H54 (cell line): ENCODE measurements around the gene LIMK1.
"Not testable (repeated sequence)": the region's sequence is repeated elsewhere in the genome, so short reads cannot be mapped to it uniquely, and the experiment has no call there.

Experiments used
- DNase-seq: peaks from one replicate; pipeline ENCODE4 v3.0.0; 2011; ENCODE audit warnings: low spot score, mixed read lengths; ENCODE audit not compliant: insufficient read length
- FAIRE-seq: peaks from 3 replicates; lab custom pipeline; 2011; peaks lifted over from hg19 to GRCh38; lab: Jason Lieb, UNC
- POLR2A ChIP-seq: IDR thresholded peaks from 2 replicates; pipeline ENCODE4 v1.6.1; 2011; ENCODE audit warnings: low read depth, mild to moderate bottlenecking, low read length

The LIMK1 gene

DNA sequence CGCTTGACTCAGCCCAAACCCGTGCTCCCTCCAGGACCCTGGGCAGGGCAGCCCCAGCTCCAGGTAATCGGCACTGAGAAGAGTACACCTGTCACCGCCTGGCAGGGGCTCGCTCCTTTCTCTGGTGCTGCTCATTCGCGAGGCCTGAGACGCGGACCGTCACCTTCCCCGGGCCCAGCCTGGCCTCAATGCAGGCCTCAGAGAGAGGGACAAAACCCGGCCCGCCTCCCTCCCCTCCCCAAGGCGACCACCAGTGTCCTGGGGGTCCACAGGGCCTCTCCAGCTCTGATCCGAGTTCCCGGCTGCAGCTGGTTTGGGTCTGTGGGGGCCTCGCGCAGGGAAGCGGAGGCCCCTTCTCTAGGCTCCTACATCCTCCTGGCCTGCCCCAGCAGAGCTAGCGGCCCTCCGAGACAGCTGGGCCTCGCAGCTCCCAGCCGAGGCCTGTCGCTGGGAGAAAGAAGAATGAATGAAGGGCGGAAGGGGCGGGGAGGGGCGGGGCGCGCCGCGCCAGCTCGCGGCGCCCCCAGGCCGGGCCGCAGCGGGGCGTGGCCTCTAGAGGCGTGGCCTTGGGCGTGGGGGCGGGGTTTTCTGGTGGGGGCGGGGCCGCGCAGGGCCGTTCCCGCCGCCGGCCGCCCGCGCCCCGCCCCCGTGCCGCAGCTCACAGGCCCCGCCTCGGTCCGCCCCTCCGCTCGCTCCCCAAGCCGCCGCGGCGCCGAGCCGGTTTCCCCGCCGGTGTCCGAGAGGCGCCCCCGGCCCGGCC is at the start of gene LIMK1:
TSS of gene LIMK1 (plus strand) at position 688 of the 760 bp plus-strand sequence. CDS start 187 bp downstream, outside the sequence.
- peak; percentile 86 for DNase-seq
- FAIRE-seq = no peak
- peak; percentile 40; the same call in 1 of the 2 replicates for TF ChIP-seq POLR2A

DNA sequence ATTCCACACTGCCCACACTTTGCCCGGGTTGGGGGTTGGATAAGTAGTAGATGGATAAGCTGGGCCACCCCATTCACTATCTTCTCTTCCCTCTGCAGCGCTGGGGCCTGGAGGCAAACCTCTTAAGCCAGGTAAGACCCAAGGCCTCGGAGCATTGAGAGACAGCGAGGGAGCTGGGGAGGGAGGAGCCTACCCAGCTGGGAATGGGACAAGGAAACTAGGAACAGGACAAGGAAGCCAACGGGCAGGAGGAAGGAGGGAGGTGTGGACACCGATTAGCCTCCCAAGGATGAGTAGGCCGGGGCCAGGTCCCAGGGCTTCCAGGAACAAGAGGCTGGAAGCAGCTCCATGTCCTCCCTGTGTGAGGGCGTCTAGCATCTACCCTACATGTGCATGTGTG is 46.0 kb upstream of the LIMK1 start:
- no peak for DNase-seq
- FAIRE-seq = no peak
- TF ChIP-seq POLR2A = no peak

DNA sequence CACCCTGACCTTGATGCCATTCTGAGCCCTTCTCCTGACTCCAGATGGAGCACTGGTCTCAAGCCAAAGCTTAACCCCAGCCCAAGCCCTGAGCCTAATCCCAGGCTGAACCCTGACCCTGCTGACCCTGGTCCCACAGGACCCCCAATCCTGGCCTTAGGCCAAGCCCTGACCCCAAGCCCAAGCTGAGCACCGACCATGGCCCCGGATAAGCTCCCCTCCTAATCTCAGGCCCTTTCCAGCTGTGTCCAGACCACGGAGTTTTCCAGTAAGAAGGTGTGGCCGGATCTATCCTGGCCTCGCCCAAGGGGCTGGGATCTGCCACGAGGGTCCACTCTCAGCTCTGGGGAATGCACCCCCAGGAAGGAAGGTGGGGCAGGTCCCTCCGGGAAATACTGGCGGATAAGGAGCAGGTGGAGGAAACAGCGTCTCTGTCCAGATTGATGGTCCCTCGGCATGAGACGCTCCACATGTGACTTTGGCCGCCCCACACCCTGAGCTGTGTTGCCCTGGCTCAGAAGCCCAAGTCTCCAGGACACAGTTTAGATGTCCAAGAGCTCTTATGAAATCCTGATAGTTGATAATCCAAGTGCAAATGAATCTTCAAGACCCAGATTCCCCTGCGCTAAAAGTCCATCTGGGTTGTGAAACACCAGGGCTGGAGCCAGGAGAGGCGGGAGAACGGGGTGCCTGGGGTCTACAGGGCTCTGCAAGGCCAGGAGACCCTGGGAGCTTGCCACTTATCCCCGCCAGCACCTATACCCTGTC is 45.2 kb upstream of the LIMK1 start:
- TF ChIP-seq POLR2A = no peak
- FAIRE-seq (no peak), DNase-seq (no peak)

DNA sequence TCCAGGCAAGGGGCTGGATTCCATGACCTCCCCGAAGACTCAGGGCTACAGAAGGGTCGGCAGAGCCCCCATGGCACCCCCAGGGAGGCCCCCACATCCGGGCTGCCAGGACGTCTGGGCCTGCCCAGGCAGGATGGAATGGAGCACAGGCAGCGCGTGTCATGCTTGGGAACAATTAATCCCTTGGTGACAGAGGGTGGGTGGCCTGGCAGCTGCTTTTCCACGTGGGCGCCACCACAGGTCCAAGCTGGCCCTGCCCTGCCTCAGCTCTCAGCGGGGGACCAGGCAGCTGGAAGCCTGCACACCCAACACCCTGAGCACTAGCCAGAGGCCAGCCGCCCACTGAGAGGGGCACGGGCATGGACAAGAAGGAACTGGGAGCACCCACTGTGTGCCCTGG is 44.3 kb upstream of the LIMK1 start:
- no peak for DNase-seq
- no peak for TF ChIP-seq POLR2A
- FAIRE-seq = no peak

DNA sequence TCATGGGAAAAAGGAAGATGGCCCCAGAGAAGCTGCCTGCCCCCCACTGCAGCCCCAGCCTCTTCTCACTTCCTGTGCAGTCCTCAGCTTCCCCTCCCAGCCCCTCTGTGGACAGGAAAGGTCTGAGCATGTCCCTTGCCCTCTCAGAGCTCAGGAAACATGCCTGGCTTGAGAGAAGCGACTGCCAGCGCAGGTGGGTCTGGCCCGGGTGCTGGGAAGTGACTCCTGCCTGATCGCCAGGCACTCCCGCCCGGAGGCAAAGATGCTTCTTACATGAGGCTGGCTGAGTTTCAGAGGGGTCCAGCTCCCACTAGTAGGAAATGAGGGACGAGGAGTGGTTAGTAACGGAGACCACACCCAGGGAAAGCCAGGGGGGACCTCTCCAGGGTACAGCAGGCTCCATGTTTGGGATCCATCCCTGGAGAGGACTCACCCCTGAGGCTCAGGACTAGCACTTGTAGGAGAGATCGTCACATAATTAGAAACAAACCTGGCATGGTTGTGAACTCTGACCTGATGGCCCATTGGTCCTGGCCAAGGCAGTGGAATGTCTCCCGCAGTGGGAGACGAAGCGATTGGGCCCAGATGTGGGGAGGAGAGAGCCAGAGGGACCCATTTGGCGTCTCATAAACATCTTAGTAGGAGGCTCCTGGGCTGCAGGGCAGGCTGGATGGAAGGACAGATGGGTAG is 43.4 kb upstream of the LIMK1 start:
- no peak for TF ChIP-seq POLR2A
- DNase-seq (no peak), FAIRE-seq (no peak)

DNA sequence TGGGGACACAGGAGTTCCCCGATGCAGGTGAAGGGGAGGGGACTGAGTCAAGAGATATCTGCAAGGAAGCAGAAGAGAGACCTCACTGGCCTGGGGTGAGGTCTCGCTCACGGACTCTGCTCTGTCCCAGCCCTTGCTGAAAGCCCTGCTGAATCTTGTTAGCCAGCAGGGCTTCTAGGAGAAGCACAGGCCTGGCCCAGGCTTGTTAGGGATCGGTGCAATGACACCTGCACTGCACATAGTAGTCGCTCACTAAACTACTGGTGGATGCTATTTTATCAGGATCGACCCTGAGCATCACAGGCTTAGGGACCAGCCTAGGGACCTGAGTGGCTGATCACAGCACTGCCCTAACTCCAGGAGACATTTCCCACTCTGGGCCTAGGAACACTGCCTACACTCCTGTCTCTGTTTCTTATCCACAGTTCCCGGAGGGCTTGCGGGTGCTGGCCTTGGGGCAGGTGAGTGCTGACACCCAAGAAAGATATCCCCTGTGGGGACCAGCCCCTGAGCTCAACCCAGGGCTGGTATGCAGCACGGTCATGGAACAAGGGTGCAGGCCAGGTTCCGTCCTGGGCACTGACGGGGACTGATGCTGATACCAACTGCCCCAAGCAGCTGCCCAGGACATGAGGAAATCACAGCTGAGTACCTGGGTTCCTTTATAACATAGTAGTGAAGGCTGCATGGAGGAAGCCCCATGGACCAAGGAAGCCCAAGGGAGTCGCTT is 42.6 kb upstream of the LIMK1 start:
- TF ChIP-seq POLR2A = no peak
- FAIRE-seq = no peak
- no peak for DNase-seq

DNA sequence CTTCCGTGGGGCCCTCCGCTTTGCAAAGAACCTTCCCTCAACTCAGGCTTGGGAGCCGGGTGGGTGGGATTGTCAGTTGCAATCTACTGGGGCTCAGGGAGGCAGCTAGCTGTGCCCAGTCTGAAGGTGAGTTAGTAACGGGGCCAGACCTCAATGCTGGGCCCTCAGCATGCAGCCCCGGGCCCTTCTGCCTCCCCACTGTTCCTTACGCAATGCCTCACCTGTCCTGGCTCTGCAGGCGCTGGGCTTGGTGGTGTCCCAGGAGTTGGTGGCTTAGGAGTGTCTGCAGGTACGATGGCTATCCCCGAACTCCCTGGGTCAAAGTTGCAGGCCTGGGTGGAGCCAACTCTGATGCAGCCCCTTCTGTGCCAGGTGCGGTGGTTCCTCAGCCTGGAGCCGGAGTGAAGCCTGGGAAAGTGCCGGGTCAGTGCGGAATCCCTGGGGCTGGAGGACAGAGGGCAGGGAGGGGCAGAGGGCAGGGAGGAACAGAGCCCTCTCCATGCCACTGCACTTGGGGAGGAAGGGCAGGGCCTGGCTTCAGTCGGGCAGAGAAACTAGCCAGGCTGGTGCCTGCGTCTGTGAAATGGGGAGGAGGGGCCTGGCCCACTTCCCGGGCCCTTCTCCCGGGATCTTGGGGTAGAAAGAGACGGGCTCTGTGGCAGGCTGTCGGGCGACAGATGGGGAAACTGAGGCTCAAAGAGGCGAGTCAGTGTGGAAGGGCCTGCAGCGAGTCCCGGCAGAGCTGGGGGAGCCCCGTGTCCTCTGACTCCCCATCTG is 40.7 kb upstream of the LIMK1 start:
- no peak for DNase-seq
- TF ChIP-seq POLR2A = no peak
- no peak for FAIRE-seq

DNA sequence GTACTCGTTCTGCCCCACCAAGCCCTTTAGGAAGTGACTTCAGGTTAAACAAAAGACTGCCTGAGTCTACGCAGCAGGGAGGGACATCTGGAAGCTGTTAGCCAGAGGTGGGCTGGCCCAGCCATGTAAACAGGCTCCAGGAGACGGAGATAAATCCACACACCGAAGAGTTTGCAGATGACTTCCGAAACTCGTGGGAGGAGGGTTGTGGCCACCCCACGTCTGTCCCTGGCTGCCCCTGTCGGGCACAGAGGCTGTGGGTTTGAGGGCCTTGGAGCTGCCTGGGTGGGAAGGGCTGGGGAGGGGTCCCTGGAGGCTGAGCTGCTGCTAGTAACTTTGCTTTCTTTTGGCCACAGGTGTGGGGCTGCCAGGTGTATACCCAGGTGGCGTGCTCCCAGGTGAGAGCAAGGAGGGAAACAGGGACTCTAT is 40.1 kb upstream of the LIMK1 start:
- DNase-seq (no peak), FAIRE-seq (no peak)
- TF ChIP-seq POLR2A = no peak

DNA sequence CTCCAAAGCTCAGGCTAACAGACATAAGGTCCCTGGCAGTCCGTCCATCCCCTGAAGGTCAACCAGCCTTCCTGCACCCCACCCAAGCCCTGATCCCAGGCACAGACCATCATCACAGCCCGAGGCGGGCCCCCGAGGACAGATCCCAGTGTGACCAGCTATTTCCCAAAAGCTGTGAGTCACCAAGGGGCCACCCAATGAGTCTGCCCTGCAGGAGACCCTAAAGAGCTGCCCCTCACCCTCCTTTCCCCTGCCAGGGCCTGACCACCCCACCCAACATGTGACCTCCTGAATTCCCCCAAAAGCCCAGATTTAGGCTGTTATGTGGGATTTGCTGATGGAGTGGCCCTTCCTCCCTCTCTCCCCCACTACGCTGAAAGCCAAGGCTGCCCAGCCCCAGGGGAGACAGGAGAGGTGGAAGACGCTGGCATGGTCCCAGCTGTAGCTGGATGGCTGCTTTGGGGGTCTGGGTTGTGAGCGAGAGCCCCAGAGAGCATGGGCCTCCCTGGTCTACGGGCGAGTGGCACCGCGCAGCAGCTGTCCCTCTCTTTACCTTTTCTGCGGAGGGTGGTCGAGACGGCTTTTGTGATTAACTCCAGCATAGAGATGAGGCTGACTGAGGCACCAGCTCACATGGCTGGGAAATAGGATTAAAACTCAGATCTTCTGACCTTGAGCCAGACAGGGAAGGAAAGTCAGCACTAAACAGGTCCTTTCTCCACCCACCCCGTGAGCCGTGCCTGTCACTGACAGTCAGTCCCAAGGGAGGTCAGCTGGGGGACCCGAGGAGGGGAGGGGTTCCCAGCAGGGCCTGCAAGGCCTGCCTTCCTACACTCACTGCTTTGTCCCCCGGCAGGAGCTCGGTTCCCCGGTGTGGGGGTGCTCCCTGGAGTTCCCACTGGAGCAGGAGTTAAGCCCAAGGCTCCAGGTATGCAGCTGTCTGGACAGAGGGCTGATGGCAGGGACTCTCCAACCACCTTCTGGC is 38.9 kb upstream of the LIMK1 start:
- FAIRE-seq (no peak), DNase-seq (no peak)
- no peak for TF ChIP-seq POLR2A

DNA sequence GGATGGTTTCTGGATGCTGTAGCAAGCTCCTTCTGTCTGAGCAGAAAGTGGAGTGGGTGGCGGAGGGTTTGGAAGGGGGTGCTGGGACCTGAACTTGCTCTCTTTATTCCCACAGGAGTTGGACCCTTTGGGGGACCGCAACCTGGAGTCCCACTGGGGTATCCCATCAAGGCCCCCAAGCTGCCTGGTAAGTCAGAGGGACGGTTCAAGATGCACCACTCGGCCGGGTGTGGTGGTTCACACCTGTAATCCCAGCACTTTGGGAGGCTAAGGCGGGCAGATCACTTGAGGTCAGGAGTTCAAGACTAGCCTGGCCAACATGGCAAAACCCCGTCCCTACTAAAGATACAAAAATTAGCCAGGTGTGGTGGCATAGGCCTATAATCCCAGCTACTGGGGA is 37.0 kb upstream of the LIMK1 start:
- not testable (repeated sequence) for FAIRE-seq, DNase-seq

DNA sequence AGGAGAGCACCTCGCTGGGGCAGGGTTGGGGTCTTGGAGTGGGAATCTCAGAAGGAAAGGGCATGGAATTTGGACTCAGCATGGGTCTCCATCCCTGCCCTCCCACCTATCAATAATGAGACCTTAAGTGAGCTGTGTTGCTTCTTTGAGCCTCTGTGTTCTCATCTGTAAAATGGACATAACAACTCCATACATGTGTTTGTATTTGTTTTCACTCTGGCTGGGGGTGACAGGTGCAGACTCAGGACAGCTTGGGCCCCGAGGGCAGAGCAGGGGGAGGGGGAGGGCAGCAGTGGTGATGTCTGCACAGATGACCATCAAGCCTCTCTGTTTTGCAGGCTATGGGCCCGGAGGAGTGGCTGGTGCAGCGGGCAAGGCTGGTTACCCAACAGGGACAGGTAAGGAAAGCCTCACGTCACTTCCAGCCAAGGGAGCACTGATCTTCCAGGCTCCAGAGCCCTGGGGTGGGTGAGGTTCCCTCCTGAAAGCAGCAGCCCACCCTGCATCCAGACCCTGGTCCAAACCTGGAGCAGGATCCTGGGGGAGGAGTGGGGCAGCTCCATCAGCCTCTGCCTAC is 35.7 kb upstream of the LIMK1 start:
- TF ChIP-seq POLR2A = no peak
- FAIRE-seq (no peak), DNase-seq (no peak)
